Panc1 (cell line): ENCODE measurements around the gene LRIG2.

ENCODE experiments used
- POLR2AphosphoS5 ChIP-seq: IDR thresholded peaks from 2 replicates; pipeline ENCODE4 v1.6.1; 2012; ENCODE audit warnings: mild to moderate bottlenecking, low read depth, low read length, moderate library complexity
- REST ChIP-seq, 2 experiments: IDR thresholded peaks; 2 replicates each; pipeline ENCODE4 v1.6.1; 2011 to 2012; ENCODE audit warnings: low read depth in 2 of 2, control low read depth in 1 of 2, low read length in 1 of 2, mild to moderate bottlenecking in 1 of 2, moderate library complexity in 1 of 2; ENCODE audit not compliant: insufficient read depth in 1 of 2
- SIN3A ChIP-seq: IDR thresholded peaks from 2 replicates; pipeline ENCODE4 v1.6.1; 2012; ENCODE audit warnings: low read depth, mild to moderate bottlenecking, low read length, moderate library complexity, borderline replicate concordance; ENCODE audit not compliant: insufficient read depth
- TF ChIP-seq, protein P1 (sequence below): fragments of 450-650 bp; IDR thresholded peaks from 2 replicates; pipeline ENCODE4 v1.5.1; 2017; ENCODE audit warnings: mild to moderate bottlenecking

- TF ChIP-seq, protein P1, sequence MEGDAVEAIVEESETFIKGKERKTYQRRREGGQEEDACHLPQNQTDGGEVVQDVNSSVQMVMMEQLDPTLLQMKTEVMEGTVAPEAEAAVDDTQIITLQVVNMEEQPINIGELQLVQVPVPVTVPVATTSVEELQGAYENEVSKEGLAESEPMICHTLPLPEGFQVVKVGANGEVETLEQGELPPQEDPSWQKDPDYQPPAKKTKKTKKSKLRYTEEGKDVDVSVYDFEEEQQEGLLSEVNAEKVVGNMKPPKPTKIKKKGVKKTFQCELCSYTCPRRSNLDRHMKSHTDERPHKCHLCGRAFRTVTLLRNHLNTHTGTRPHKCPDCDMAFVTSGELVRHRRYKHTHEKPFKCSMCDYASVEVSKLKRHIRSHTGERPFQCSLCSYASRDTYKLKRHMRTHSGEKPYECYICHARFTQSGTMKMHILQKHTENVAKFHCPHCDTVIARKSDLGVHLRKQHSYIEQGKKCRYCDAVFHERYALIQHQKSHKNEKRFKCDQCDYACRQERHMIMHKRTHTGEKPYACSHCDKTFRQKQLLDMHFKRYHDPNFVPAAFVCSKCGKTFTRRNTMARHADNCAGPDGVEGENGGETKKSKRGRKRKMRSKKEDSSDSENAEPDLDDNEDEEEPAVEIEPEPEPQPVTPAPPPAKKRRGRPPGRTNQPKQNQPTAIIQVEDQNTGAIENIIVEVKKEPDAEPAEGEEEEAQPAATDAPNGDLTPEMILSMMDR: no peak
- no peak for TF ChIP-seq REST (IDR thresholded peaks at IDR 0.05; ENCODE audit: insufficient read depth in 1 of 2, low read depth in 2 of 2, low read length in 1 of 2)
- no peak for TF ChIP-seq SIN3A
- TF ChIP-seq POLR2AphosphoS5: no peak
Measured at GRCh38 chr1:113103977-113104376, 31.0 kb downstream of the LRIG2 start.
